PC-3 (cell line): ENCODE results near the gene PRKAR1B.

Experiments
- CTCF ChIP-seq: fragments of 300-600 bp; sonication (generic); conservative IDR thresholded peaks from 2 replicates; pipeline ENCODE4 v1.5.1; 2017; ENCODE audit warnings: antibody characterized with exemption, low read depth, mild to moderate bottlenecking, low read length
- EZH2 ChIP-seq: fragments of 300-600 bp; sonication (generic); IDR thresholded peaks from one replicate; pipeline ENCODE4 v1.6.1; 2017; ENCODE audit warnings: antibody characterized with exemption, mild to moderate bottlenecking, low read length; ENCODE audit not compliant: unreplicated experiment
- EZH2phosphoT487 ChIP-seq: fragments of 300-600 bp; sonication (generic); IDR thresholded peaks from 2 replicates; pipeline ENCODE4 v1.6.1; 2018; ENCODE audit warnings: mild to moderate bottlenecking, antibody characterized with exemption, low read length, borderline replicate concordance

GRCh38 chr7:591856-592628 lies 135.0 kb downstream of the PRKAR1B start:
- TF ChIP-seq CTCF (no peak), EZH2phosphoT487 (no peak), EZH2 (no peak)
